PFSK-1 (cell line): ENCODE measurements around the gene ABCC2.

ENCODE experiments used
- POLR2AphosphoS5 ChIP-seq: IDR thresholded peaks from 2 replicates; pipeline ENCODE4 v1.6.1; 2012; ENCODE audit warnings: low read depth, mild to moderate bottlenecking, control low read depth, low read length, moderate library complexity
- SIN3A ChIP-seq: IDR thresholded peaks from 2 replicates; pipeline ENCODE4 v1.6.1; 2012; ENCODE audit warnings: mild to moderate bottlenecking, low read length, moderate library complexity, borderline replicate concordance; ENCODE audit not compliant: insufficient read depth
- TAF1 ChIP-seq: IDR thresholded peaks from 2 replicates; pipeline ENCODE4 v1.6.1; 2012; ENCODE audit warnings: low read length, control low read depth, borderline replicate concordance; ENCODE audit not compliant: insufficient read depth

DNA sequence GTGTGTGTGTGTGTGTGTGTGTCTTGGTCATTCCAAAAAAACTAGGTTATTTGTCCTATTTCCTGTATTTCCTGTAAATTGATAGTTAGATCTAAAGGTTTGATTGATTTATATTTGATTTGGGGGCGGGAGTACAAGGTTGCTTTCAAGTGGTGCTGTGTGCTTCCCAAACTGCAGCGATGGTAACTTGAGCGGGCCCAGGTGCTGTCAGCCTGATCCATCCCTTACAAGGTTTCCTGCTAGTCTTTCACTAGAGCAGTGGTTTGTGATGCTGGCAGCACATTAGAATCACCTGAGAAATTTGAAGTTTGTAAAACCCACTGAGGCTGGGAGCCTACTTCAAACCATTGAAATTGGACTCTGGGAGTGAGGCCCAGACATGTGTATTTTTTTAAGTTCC, 23.7 kb downstream of the ABCC2 start:
- TF ChIP-seq TAF1 (no peak), POLR2AphosphoS5 (no peak), SIN3A (no peak)
